WTC11 (cell line): ENCODE data around the gene MRO. TPM values are rescaled to one million over a fixed set of nuclear protein-coding genes. Genes with fewer than 3 reads are reported as not detected.

Experiments
- ATAC-seq: fragments of 200-7000 bp; cut with Tn5 transposase; 2 replicates; pipeline ENCODE4 v1.10.0; 2021; ENCODE audit warnings: mild to moderate bottlenecking, moderate library complexity
- CTCF ChIA-PET: fragments of 300-600 bp; sonication (Branson Sonifier 250); formaldehyde crosslinking; loops from one replicate; lab custom pipeline; 2021; ENCODE audit warnings: antibody characterized with exemption; lab: Charles Lee
- POLR2A ChIA-PET: fragments of 350-600 bp; sonication (Branson Sonifier 250); formaldehyde crosslinking; loops from one replicate; lab custom pipeline; 2021; ENCODE audit warnings: antibody characterized with exemption; lab: Charles Lee
- DNase-seq: peaks from one replicate; pipeline ENCODE4 v3.0.0; 2021; ENCODE audit warnings: low spot score
- H3K27ac Mint-ChIP-seq: 2 replicates; pipeline ENCODE4 v1.8.0; 2021; ENCODE audit warnings: mixed read lengths
- H3K27me3 Mint-ChIP-seq: 2 replicates; pipeline ENCODE4 v1.8.0; 2021; ENCODE audit warnings: low read depth, mild to moderate bottlenecking, moderate library complexity, mixed read lengths
- H3K36me3 Mint-ChIP-seq: 2 replicates; pipeline ENCODE4 v1.8.0; 2021; ENCODE audit warnings: mixed read lengths
- H3K4me1 Mint-ChIP-seq: 2 replicates; pipeline ENCODE4 v1.8.0; 2022; ENCODE audit warnings: mixed read lengths
- H3K4me3 Mint-ChIP-seq: 2 replicates; pipeline ENCODE4 v1.8.0; 2021; ENCODE audit warnings: mild to moderate bottlenecking, moderate library complexity, mixed read lengths
- H3K9me3 Mint-ChIP-seq: 2 replicates; pipeline ENCODE4 v1.8.0; 2021; ENCODE audit warnings: mixed read lengths
- ATF3 ChIP-seq: sonication (generic); formaldehyde crosslinking; conservative IDR thresholded peaks from 2 replicates; pipeline ENCODE4 v1.8.1; 2022; ENCODE audit warnings: mild to moderate bottlenecking, missing genetic modification reagents
- CREB1 ChIP-seq: sonication (generic); formaldehyde crosslinking; IDR thresholded peaks from 2 replicates; pipeline ENCODE4 v1.8.0; 2023; ENCODE audit warnings: mild to moderate bottlenecking, missing genetic modification reagents
- EMX1 ChIP-seq: fragments of 250-450 bp; sonication (Bioruptor Pico); IDR thresholded peaks from 2 replicates; pipeline ENCODE4 v1.8.0; 2021; ENCODE audit warnings: mild to moderate bottlenecking
- FOXK1 ChIP-seq: sonication (generic); formaldehyde crosslinking; IDR thresholded peaks from 2 replicates; pipeline ENCODE4 v1.8.0; 2022; ENCODE audit warnings: mild to moderate bottlenecking, moderate library complexity, missing genetic modification reagents
- GTF2I ChIP-seq: fragments of 250-450 bp; sonication (Bioruptor Pico); conservative IDR thresholded peaks from 2 replicates; pipeline ENCODE4 v1.4.0; 2021; ENCODE audit warnings: mild to moderate bottlenecking
- IRF1 ChIP-seq: sonication (generic); formaldehyde crosslinking; IDR thresholded peaks from 2 replicates; pipeline ENCODE4 v1.8.0; 2023; ENCODE audit warnings: missing genetic modification reagents
- IRF2 ChIP-seq: sonication (generic); formaldehyde crosslinking; IDR thresholded peaks from 2 replicates; pipeline ENCODE4 v1.8.0; 2022; ENCODE audit warnings: low read depth, missing genetic modification reagents, borderline replicate concordance
- MAX ChIP-seq: sonication (generic); formaldehyde crosslinking; IDR thresholded peaks from 2 replicates; pipeline ENCODE4 v1.8.0; 2022; ENCODE audit warnings: mild to moderate bottlenecking, missing genetic modification reagents
- MYBL2 ChIP-seq: sonication (generic); formaldehyde crosslinking; IDR thresholded peaks from 2 replicates; pipeline ENCODE4 v1.8.1; 2023; ENCODE audit warnings: mild to moderate bottlenecking, moderate library complexity, missing genetic modification reagents
- SMAD4 ChIP-seq: sonication (generic); formaldehyde crosslinking; IDR thresholded peaks from 2 replicates; pipeline ENCODE4 v1.8.0; 2022; ENCODE audit warnings: mild to moderate bottlenecking, missing genetic modification reagents
- SP1 ChIP-seq: sonication (generic); formaldehyde crosslinking; conservative IDR thresholded peaks from 2 replicates; pipeline ENCODE4 v1.8.1; 2022; ENCODE audit warnings: missing genetic modification reagents
- TCF7 ChIP-seq: sonication (generic); formaldehyde crosslinking; IDR thresholded peaks from 2 replicates; pipeline ENCODE4 v1.8.0; 2022; ENCODE audit warnings: mild to moderate bottlenecking, low read depth, missing genetic modification reagents, moderate library complexity
- TEAD4 ChIP-seq: sonication (generic); formaldehyde crosslinking; IDR thresholded peaks from 2 replicates; pipeline ENCODE4 v1.8.0; 2022; ENCODE audit warnings: mild to moderate bottlenecking, missing genetic modification reagents
- TP53 ChIP-seq: sonication (generic); formaldehyde crosslinking; IDR thresholded peaks from 2 replicates; pipeline ENCODE4 v1.8.1; 2023; ENCODE audit warnings: mild to moderate bottlenecking, missing genetic modification reagents
- USF1 ChIP-seq: sonication (generic); formaldehyde crosslinking; IDR thresholded peaks from 2 replicates; pipeline ENCODE4 v1.8.0; 2022; ENCODE audit warnings: mild to moderate bottlenecking, missing genetic modification reagents
- USF2 ChIP-seq: sonication (generic); formaldehyde crosslinking; IDR thresholded peaks from 2 replicates; pipeline ENCODE4 v1.8.1; 2023; ENCODE audit warnings: mild to moderate bottlenecking, missing genetic modification reagents, moderate library complexity
- ZNF317 ChIP-seq: sonication (generic); formaldehyde crosslinking; IDR thresholded peaks from 2 replicates; pipeline ENCODE4 v1.8.1; 2023; ENCODE audit warnings: low read depth, mild to moderate bottlenecking, moderate library complexity, missing genetic modification reagents, borderline replicate concordance
- ZNF396 ChIP-seq: fragments of 250-450 bp; sonication (Bioruptor Pico); IDR thresholded peaks from 2 replicates; pipeline ENCODE4 v1.8.0; 2021; ENCODE audit warnings: mild to moderate bottlenecking, moderate library complexity, borderline replicate concordance
- ZNF671 ChIP-seq: fragments of 250-450 bp; sonication (Bioruptor Pico); IDR thresholded peaks from 2 replicates; pipeline ENCODE4 v1.8.0; 2021; ENCODE audit warnings: mild to moderate bottlenecking
- total RNA-seq: library from RNA; stranded (reverse); gene quantifications from 3 replicates; pipeline ENCODE4 v1.2.3, GENCODE V29; 2021
- TF ChIP-seq, protein P1 (sequence below): sonication (generic); formaldehyde crosslinking; IDR thresholded peaks from 2 replicates; pipeline ENCODE4 v1.8.1; 2023; ENCODE audit warnings: mild to moderate bottlenecking, missing genetic modification reagents
- TF ChIP-seq, protein P2 (sequence below): sonication (generic); formaldehyde crosslinking; IDR thresholded peaks from 2 replicates; pipeline ENCODE4 v1.8.0; 2022; ENCODE audit warnings: mild to moderate bottlenecking, missing genetic modification reagents
- TF ChIP-seq, protein P3 (sequence below): sonication (generic); formaldehyde crosslinking; IDR thresholded peaks from 2 replicates; pipeline ENCODE4 v1.8.0; 2023; ENCODE audit warnings: missing genetic modification reagents, mild to moderate bottlenecking, borderline replicate concordance
- TF ChIP-seq, protein P4 (sequence below): sonication (generic); formaldehyde crosslinking; IDR thresholded peaks from 2 replicates; pipeline ENCODE4 v1.8.0; 2022; ENCODE audit warnings: missing genetic modification reagents

MRO gene
- total RNA-seq, 1 experiment from 2014 or later: 2.1 TPM

DNA sequence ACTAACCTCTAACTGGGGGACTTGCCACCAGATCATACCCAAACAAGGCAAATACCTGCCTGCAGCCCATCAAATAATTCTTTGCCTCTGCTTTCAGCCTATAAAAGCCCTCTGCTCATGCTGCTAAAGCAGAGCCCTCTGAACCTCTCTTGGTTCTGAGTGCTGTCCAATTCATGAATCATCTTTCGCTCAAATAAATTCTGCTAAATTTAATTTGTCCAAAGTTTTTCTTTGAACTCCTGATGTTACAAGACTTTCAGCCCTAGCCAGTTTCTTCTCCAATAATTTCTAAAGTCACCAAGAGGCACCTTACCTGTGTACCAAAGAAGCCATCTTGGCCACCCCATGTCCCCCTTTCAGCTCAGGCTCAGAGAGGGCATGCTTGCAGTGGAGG lies 72.0 kb downstream of the MRO start (continued):
- TF ChIP-seq ZNF671 (no peak), USF1 (no peak), TEAD4 (CRISPR knock-in tag) (no peak), MYBL2 (CRISPR knock-in tag) (no peak), IRF1 (CRISPR knock-in tag) (no peak)

DNA sequence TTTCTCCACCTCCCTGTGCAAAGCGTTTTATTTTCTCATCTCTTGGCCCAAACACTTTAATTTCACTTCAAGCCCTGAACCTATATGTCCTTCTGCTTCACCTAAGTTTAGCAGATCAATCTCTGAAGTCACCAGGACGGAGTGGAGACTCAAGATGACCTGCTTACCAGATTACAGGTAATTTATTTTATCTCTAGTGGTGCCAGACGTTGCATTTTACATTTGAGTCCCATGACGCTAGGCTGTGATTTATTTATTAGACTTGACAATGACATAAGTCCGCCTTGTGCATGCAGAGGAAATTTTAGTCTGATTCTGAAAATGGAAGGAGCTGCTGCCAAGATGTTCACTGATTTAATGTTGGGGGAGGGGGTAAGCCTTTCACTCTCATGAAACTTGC lies 73.9 kb downstream of the MRO start:
- POLR2A ChIA-PET: no interaction called here
- Mint-ChIP-seq H3K4me3 (no peak overlapping the region), H3K27me3 (no peaks in the 10 kb centered on the region), H3K4me1 (peaks cover 28% of the 10 kb centered on the region), H3K9me3 (peaks cover 29% of the 10 kb centered on the region), H3K36me3 (peaks cover 13% of the 10 kb centered on the region), H3K27ac (no peak overlapping the region)
- no peak for DNase-seq
- TF ChIP-seq MAX (CRISPR knock-in tag): no peak
- TF ChIP-seq SP1: no peak
- no peak for TF ChIP-seq CREB1 (CRISPR knock-in tag)
- TF ChIP-seq, protein P1, sequence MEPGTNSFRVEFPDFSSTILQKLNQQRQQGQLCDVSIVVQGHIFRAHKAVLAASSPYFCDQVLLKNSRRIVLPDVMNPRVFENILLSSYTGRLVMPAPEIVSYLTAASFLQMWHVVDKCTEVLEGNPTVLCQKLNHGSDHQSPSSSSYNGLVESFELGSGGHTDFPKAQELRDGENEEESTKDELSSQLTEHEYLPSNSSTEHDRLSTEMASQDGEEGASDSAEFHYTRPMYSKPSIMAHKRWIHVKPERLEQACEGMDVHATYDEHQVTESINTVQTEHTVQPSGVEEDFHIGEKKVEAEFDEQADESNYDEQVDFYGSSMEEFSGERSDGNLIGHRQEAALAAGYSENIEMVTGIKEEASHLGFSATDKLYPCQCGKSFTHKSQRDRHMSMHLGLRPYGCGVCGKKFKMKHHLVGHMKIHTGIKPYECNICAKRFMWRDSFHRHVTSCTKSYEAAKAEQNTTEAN (CRISPR knock-in tag): no peak
- TF ChIP-seq ATF3 (CRISPR knock-in tag): no peak
- TF ChIP-seq GTF2I (CRISPR knock-in tag): no peak
- TF ChIP-seq USF2 (CRISPR knock-in tag): no peak
- no peak for TF ChIP-seq ZNF317
- no peak for TF ChIP-seq TEAD4 (CRISPR knock-in tag)
- TF ChIP-seq, protein P2, sequence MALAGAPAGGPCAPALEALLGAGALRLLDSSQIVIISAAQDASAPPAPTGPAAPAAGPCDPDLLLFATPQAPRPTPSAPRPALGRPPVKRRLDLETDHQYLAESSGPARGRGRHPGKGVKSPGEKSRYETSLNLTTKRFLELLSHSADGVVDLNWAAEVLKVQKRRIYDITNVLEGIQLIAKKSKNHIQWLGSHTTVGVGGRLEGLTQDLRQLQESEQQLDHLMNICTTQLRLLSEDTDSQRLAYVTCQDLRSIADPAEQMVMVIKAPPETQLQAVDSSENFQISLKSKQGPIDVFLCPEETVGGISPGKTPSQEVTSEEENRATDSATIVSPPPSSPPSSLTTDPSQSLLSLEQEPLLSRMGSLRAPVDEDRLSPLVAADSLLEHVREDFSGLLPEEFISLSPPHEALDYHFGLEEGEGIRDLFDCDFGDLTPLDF (CRISPR knock-in tag): no peak
- TF ChIP-seq, protein P3, sequence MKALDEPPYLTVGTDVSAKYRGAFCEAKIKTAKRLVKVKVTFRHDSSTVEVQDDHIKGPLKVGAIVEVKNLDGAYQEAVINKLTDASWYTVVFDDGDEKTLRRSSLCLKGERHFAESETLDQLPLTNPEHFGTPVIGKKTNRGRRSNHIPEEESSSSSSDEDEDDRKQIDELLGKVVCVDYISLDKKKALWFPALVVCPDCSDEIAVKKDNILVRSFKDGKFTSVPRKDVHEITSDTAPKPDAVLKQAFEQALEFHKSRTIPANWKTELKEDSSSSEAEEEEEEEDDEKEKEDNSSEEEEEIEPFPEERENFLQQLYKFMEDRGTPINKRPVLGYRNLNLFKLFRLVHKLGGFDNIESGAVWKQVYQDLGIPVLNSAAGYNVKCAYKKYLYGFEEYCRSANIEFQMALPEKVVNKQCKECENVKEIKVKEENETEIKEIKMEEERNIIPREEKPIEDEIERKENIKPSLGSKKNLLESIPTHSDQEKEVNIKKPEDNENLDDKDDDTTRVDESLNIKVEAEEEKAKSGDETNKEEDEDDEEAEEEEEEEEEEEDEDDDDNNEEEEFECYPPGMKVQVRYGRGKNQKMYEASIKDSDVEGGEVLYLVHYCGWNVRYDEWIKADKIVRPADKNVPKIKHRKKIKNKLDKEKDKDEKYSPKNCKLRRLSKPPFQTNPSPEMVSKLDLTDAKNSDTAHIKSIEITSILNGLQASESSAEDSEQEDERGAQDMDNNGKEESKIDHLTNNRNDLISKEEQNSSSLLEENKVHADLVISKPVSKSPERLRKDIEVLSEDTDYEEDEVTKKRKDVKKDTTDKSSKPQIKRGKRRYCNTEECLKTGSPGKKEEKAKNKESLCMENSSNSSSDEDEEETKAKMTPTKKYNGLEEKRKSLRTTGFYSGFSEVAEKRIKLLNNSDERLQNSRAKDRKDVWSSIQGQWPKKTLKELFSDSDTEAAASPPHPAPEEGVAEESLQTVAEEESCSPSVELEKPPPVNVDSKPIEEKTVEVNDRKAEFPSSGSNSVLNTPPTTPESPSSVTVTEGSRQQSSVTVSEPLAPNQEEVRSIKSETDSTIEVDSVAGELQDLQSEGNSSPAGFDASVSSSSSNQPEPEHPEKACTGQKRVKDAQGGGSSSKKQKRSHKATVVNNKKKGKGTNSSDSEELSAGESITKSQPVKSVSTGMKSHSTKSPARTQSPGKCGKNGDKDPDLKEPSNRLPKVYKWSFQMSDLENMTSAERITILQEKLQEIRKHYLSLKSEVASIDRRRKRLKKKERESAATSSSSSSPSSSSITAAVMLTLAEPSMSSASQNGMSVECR (CRISPR knock-in tag): no peak
- no peak for TF ChIP-seq IRF2 (CRISPR knock-in tag)
- TF ChIP-seq SMAD4 (CRISPR knock-in tag): no peak
- no peak for TF ChIP-seq TP53 (CRISPR knock-in tag)
- no peak for TF ChIP-seq TCF7 (CRISPR knock-in tag)
- TF ChIP-seq, protein P4, sequence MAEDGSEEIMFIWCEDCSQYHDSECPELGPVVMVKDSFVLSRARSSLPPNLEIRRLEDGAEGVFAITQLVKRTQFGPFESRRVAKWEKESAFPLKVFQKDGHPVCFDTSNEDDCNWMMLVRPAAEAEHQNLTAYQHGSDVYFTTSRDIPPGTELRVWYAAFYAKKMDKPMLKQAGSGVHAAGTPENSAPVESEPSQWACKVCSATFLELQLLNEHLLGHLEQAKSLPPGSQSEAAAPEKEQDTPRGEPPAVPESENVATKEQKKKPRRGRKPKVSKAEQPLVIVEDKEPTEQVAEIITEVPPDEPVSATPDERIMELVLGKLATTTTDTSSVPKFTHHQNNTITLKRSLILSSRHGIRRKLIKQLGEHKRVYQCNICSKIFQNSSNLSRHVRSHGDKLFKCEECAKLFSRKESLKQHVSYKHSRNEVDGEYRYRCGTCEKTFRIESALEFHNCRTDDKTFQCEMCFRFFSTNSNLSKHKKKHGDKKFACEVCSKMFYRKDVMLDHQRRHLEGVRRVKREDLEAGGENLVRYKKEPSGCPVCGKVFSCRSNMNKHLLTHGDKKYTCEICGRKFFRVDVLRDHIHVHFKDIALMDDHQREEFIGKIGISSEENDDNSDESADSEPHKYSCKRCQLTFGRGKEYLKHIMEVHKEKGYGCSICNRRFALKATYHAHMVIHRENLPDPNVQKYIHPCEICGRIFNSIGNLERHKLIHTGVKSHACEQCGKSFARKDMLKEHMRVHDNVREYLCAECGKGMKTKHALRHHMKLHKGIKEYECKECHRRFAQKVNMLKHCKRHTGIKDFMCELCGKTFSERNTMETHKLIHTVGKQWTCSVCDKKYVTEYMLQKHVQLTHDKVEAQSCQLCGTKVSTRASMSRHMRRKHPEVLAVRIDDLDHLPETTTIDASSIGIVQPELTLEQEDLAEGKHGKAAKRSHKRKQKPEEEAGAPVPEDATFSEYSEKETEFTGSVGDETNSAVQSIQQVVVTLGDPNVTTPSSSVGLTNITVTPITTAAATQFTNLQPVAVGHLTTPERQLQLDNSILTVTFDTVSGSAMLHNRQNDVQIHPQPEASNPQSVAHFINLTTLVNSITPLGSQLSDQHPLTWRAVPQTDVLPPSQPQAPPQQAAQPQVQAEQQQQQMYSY (CRISPR knock-in tag): no peak
- TF ChIP-seq EMX1 (CRISPR knock-in tag): no peak
- no peak for TF ChIP-seq ZNF396 (CRISPR knock-in tag)
- no peak for TF ChIP-seq FOXK1 (CRISPR knock-in tag)
- CTCF ChIA-PET: no interaction called here
- ATAC-seq: no peak
